IgD-negative memory B cell (primary cell): ENCODE results near the gene STIM2. TPM values are rescaled to one million over a fixed set of nuclear protein-coding genes. Genes with fewer than 3 reads are reported as not detected.
"Not testable (repeated sequence)": the region's sequence is repeated elsewhere in the genome, so short reads cannot be mapped to it uniquely, and the experiment has no call there.

Experiments
- H3K27ac Mint-ChIP-seq, 3 donors: one replicate each; pipeline ENCODE4 v1.8.0; 2020 to 2022; ENCODE audit warnings: mild to moderate bottlenecking in 3 of 3, mixed read lengths in 3 of 3, moderate library complexity in 1 of 3
- H3K27me3 Mint-ChIP-seq: one replicate; pipeline ENCODE4 v1.8.0; 2021; ENCODE audit warnings: mixed read lengths
- H3K36me3 Mint-ChIP-seq: one replicate; pipeline ENCODE4 v1.8.0; 2020; ENCODE audit warnings: mild to moderate bottlenecking, mixed read lengths
- H3K4me1 Mint-ChIP-seq, 3 donors: one replicate each; pipeline ENCODE4 v1.8.0; 2020 to 2022; ENCODE audit warnings: mixed read lengths in 3 of 3, mild to moderate bottlenecking in 1 of 3
- H3K4me3 Mint-ChIP-seq, 4 donors: one replicate each; pipeline ENCODE4 v1.8.0; 2020 to 2022; ENCODE audit warnings: mild to moderate bottlenecking in 4 of 4, mixed read lengths in 4 of 4, moderate library complexity in 3 of 4
- H3K9me3 Mint-ChIP-seq, 3 donors: one replicate each; pipeline ENCODE4 v1.8.0; 2020 to 2021; ENCODE audit warnings: mixed read lengths in 3 of 3, mild to moderate bottlenecking in 1 of 3
- polyA plus RNA-seq: library from polyadenylated mRNA; unstranded; fragments of 300-500 nt; fragmentation: Illumina TruSeq; gene quantifications from one replicate; pipeline ENCODE4 v1.2.3, GENCODE V29; 2021

Gene STIM2
- polyA plus RNA-seq, result 22.4 TPM

DNA sequence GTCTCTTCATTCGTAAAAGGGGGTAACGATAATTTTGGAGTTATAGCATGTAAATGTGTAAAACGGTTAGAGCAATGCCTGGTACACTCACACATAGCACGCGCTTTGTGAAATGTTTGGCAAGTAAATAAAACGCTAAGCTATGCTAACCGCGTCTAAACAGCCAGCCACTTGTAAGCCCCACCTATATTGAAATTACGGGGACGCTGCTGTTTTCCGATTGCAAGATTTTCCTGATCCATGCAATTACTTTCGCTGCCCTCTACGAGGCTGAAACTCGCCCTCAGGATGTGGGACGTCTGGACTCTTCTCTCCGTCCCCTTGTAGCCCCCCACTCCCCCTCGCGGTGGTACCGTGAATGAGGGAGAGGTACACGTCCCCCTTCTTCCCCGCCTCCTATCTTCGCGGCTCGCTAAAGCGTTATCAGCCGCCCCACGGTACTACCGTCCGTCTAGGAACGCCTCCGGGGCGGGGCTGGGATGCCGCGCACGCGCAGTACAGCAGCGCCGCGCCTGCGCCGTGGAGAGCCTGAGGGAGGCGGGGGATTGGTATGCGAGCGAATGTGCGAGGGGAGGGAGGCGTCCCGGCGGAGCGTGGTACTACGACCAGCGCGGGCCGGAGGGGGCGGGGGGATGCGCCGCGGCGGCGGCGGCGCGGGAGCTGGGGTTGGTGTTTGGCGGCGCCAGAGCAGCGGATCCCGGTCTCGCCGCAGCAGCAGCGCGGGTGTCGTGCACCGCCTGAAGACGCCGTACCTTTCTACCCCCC is at the start of gene STIM2:
Gene STIM2 (plus strand): TSS at position 685 of the 765 bp plus-strand sequence.
- H3K36me3 Mint-ChIP-seq, result no peaks in the 10 kb centered on the region
- H3K27ac Mint-ChIP-seq, result peak within 1 kb of the TSS; percentile 94 to 99 (median 99)
- peak within 1 kb of the TSS; percentile 91 to 100 (median 96) for H3K4me3 Mint-ChIP-seq
- peaks cover 35 to 53% (median 49%) of the 10 kb centered on the region in 3 donors for H3K4me1 Mint-ChIP-seq
- H3K9me3 Mint-ChIP-seq, result peaks cover 0 to 2% (median 2%) of the 10 kb centered on the region in 3 donors
- H3K27me3 Mint-ChIP-seq, result no peaks in the 10 kb centered on the region

DNA sequence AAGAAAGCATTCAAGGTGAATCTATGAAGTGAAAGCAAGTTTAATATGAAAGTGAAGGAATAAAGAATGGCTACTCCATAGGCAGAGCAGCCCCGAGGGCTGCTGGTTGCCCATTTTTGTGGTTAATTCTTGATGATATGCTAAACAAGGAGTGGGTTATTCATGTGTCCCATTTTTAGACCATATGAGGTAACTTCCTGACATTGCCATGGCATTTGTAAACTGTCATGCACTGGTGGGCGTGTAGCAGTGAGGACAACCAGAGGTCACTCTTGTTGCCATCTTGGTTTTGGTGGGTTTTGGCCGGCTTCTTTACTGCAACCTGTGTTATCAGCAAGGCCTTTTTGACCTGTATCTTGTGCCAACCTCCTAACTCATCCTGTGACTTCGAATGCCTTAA is 49.1 kb upstream of the STIM2 start:
- H3K9me3 Mint-ChIP-seq, H3K27ac Mint-ChIP-seq, H3K36me3 Mint-ChIP-seq: not testable (repeated sequence)
- H3K4me1 Mint-ChIP-seq, result peaks cover 25 to 28% (median 28%) of the 10 kb centered on the region in 3 donors
- peaks cover 42% of the 10 kb centered on the region for H3K27me3 Mint-ChIP-seq
- H3K4me3 Mint-ChIP-seq, result peak overlapping the region in 1 of 4 donors; percentile 52

DNA sequence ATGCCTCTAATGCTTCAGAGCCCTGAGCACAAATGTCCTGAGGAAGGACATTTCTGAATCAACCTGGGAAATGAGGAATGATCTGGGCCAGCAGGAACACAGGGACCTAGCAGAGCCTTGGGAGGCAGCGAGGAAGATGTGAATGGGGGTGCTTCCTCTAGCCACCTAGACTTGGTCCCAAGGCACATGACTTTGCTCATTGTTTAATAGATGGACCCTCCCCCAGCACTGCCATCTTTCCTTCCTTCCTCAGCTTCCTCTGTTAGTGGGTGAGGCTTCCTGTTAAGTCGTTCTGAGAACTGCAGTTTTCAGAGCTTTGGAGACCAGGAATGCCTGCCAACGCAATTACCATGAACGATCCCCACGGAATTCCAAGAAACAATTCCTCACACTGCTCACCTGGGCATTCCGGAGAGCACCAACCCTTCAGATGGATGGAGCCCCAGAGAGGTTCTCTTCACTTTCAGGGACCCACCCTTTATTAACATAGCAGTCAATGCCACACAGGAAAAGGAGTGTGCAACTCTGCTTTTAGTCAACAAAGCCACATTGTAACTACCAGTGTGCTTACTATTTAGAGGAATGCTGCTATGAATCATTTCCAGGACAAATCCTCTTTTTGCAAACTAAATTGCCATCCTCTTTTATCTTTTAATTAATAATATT is 48.5 kb upstream of the STIM2 start:
- Mint-ChIP-seq H3K4me1 (peaks cover 21 to 25% (median 24%) of the 10 kb centered on the region in 3 donors), H3K27me3 (peaks cover 46% of the 10 kb centered on the region), H3K36me3 (no peaks in the 10 kb centered on the region), H3K9me3 (peaks cover 0 to 7% (median 0%) of the 10 kb centered on the region in 3 donors), H3K4me3 (peak overlapping the region in 2 of 4 donors; percentile 30 to 49), H3K27ac (peak overlapping the region in 1 of 3 donors; percentile 25)

DNA sequence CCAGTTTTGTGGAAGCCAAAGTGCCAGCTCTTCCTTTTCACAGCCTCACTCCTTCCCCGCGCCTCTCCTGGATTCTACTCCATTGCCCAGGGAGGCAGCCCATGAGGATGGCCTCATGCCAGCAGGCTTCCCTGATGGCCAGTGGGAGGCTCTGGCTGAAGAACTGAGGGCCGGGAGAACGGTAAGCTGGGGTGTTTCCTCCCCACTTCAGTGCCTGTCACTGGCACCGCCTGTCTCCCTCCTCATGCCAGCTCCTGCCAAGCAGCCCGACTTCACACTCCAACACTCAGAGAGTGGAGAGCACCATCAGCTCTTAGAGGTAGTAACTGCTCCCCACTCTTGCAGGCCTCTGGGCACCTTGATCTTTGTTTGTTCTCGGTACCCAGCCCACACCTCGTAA is 46.9 kb upstream of the STIM2 start:
- Mint-ChIP-seq H3K36me3 (no peaks in the 10 kb centered on the region), H3K4me3 (no peak overlapping the region), H3K9me3 (peaks cover 0 to 7% (median 0%) of the 10 kb centered on the region in 3 donors), H3K27ac (no peak overlapping the region), H3K4me1 (peaks cover 12 to 14% (median 14%) of the 10 kb centered on the region in 3 donors), H3K27me3 (peaks cover 56% of the 10 kb centered on the region)

DNA sequence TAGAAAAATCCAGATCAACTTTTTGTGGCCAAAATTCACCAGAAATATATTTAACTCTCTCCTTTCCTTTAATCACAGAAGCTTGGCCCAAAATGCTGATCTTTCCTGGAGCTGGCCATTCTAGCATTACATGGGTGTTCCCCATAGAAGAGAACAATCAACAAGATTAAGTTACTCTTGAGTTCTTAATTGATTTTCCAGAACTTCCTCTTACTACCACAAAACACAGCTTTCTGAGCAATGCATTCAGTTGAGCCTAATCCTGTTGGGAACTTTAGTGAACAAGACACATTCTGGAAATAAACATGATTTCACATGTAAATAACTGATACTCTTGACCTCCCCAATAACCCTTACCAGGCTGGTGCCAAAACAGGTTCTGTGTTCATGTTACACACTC is 45.4 kb upstream of the STIM2 start:
- peaks cover 64% of the 10 kb centered on the region for H3K27me3 Mint-ChIP-seq
- peaks cover 12 to 16% (median 15%) of the 10 kb centered on the region in 3 donors for H3K4me1 Mint-ChIP-seq
- no peak overlapping the region for H3K4me3 Mint-ChIP-seq
- H3K9me3 Mint-ChIP-seq, result peaks cover 2 to 10% (median 6%) of the 10 kb centered on the region in 3 donors
- no peak overlapping the region for H3K27ac Mint-ChIP-seq
- no peaks in the 10 kb centered on the region for H3K36me3 Mint-ChIP-seq

DNA sequence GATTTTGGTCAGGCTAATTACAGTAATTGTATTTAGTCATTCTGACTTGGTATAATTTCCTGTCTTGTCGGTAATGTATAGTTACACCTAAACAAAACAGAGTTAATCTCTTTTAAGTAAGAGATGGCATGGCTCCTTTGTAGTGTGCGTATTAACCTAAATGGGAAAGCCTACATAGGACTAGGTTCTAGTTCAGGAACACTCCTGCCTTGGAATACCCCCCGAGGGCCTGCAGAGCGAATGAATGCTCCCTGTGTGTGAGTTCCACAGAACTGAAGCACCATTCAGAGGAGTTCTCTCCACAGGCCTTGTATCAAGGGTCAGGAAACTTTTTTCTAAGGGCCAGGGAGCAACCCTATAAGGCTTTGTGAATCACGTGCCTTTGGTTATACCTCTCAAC is 44.9 kb upstream of the STIM2 start:
- H3K4me3 Mint-ChIP-seq, result no peak overlapping the region
- peaks cover 8 to 16% (median 10%) of the 10 kb centered on the region in 3 donors for H3K4me1 Mint-ChIP-seq
- peaks cover 2 to 8% (median 7%) of the 10 kb centered on the region in 3 donors for H3K9me3 Mint-ChIP-seq
- H3K27me3 Mint-ChIP-seq, result peaks cover 60% of the 10 kb centered on the region
- no peaks in the 10 kb centered on the region for H3K36me3 Mint-ChIP-seq
- no peak overlapping the region for H3K27ac Mint-ChIP-seq

DNA sequence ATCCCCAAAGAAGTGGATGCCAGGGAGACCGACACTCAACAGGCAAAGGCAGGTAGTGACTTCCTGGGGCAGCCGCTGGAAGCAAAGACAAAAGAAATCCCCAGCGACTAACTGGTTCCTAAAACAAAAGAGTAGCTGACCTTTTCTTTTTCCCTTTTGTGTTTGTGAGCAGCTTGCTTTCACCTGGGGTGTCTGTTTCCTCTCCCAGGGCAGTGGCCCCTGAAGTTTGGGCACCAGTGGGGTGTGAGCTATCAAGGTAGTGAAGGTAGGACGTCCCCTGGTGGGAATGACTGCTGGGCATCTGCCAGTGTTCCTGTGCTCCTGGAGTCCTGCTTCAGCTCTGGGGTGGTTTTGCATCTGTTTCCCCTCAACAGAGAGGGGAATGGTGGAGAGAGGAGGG is 41.6 kb upstream of the STIM2 start:
- Mint-ChIP-seq H3K27me3 (peaks cover 67% of the 10 kb centered on the region), H3K27ac (no peak overlapping the region), H3K36me3 (no peaks in the 10 kb centered on the region), H3K9me3 (peaks cover 6 to 14% (median 7%) of the 10 kb centered on the region in 3 donors), H3K4me1 (peaks cover 18 to 23% (median 19%) of the 10 kb centered on the region in 3 donors), H3K4me3 (peak overlapping the region in 1 of 4 donors; percentile 3)

DNA sequence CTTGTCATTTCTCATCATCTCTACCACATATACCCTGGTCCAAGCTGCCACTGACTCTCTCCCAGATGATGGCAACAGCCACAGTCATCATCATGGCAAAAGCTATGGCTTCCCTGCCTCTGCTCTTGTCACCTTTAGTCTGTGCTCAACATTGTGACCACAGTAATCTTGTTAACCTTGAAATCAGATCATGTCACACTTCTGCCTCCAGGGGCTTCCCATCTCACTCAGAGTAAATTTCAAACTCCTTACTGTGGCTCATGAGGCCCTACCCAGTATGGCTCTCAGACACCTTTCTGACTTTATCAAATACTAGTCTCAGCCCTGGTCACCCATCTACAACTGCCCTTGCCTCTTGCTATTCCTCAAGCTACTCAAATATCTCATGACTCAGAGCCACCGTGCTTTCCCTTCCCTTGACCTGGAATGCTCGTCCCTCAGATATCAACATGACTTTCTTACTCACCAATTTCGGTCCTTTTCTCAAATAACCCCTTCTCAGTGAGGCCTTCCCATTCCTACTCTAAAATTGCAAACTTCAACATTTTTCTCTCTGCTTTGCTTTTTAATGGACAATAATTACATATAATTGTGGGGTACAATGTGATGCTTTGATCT is 41.1 kb upstream of the STIM2 start:
- H3K9me3 Mint-ChIP-seq, result peaks cover 6 to 14% (median 7%) of the 10 kb centered on the region in 3 donors
- H3K4me1 Mint-ChIP-seq, result peaks cover 18 to 23% (median 20%) of the 10 kb centered on the region in 3 donors
- H3K27ac Mint-ChIP-seq, result peak overlapping the region in 1 of 3 donors; percentile 42
- H3K4me3 Mint-ChIP-seq, result no peak overlapping the region
- peaks cover 68% of the 10 kb centered on the region for H3K27me3 Mint-ChIP-seq
- H3K36me3 Mint-ChIP-seq, result no peaks in the 10 kb centered on the region

DNA sequence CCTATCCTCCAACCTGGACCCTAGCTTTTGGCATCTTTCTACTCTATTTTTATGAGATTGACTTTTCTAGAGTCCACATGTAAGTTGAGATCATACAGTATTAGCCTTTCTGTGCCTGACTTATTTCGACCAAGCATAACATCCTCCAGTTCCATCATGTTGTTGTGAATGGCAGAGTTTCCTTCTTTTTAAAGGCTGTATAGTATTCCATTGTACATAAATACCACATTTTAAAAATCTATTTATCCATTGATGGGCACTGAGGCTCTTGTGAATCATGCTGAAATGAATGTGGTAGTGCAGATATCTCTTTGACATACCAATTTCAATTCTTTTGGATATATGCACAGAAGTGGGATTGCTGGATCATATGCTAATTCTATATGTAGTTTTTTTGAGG is 40.3 kb upstream of the STIM2 start:
- H3K27ac Mint-ChIP-seq, result no peak overlapping the region
- H3K27me3 Mint-ChIP-seq, result peaks cover 64% of the 10 kb centered on the region
- peaks cover 6 to 14% (median 7%) of the 10 kb centered on the region in 3 donors for H3K9me3 Mint-ChIP-seq
- H3K36me3 Mint-ChIP-seq, result no peaks in the 10 kb centered on the region
- H3K4me3 Mint-ChIP-seq, result no peak overlapping the region
- H3K4me1 Mint-ChIP-seq, result peaks cover 14 to 22% (median 20%) of the 10 kb centered on the region in 3 donors

DNA sequence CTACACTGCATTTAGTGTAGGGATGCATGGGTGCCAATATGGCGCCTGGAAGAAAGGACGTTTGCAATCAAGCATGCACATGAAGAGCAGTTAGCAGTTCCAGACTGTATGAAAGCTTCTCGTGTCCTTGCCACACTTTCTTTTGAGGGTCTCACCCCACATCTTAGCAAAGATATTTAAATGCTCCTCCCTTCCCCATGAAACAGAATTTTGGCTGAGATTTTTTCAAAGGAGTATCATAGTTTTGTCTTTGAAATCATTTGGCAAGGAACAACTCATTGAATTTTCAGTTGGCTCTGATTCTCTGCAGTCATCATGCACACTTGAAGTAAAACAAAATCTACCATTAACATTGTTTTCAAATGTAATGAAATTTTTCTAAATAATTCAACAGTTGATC is 39.6 kb upstream of the STIM2 start:
- peaks cover 6 to 14% (median 7%) of the 10 kb centered on the region in 3 donors for H3K9me3 Mint-ChIP-seq
- H3K4me3 Mint-ChIP-seq, result no peak overlapping the region
- peaks cover 61% of the 10 kb centered on the region for H3K27me3 Mint-ChIP-seq
- H3K4me1 Mint-ChIP-seq, result peaks cover 14 to 22% (median 20%) of the 10 kb centered on the region in 3 donors
- no peak overlapping the region for H3K27ac Mint-ChIP-seq
- H3K36me3 Mint-ChIP-seq, result no peaks in the 10 kb centered on the region

DNA sequence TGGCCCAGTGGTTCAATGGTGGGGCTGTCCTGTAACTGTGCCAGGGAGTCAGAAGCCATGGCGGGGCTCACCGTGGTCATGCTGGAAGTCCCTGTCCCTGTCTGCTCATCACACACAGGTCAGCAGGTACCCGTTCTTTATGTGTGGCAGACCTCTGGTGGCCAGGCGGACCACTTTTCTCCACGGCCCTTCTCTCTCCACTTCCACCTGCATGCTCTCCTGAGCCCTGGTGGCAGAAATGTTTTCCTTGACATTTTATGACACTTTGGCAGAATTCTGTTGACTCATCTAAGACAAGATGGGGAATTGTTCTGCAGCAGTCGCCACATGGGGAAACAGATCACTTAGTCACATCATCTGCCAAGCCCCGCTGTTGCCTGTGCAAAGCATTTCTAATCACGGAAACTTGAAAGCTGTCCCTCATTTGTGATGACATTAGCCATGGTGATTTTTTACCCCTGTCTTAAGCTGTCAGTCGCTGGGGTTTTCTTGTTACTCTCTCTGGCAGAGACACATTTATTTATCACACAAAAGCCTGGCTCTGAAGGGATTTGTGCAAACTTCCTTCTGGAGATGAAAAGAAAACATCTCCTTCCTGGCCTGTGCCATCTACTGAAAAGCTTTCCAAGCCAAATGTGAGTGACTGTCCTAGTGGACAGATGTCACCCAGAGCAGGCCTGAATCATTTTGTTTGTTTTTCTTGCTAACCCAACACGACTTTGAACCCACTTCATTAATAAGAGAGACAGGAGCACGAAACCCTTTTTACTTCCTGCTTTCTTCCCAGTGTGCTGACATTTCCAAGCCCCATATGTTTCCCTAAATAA is 38.8 kb upstream of the STIM2 start:
- Mint-ChIP-seq H3K9me3 (peaks cover 6 to 14% (median 7%) of the 10 kb centered on the region in 3 donors), H3K4me3 (peak overlapping the region in 2 of 4 donors; percentile 79), H3K36me3 (no peaks in the 10 kb centered on the region), H3K27ac (peak overlapping the region in 1 of 3 donors; percentile 70), H3K4me1 (peaks cover 22 to 30% (median 27%) of the 10 kb centered on the region in 3 donors), H3K27me3 (peaks cover 62% of the 10 kb centered on the region)

DNA sequence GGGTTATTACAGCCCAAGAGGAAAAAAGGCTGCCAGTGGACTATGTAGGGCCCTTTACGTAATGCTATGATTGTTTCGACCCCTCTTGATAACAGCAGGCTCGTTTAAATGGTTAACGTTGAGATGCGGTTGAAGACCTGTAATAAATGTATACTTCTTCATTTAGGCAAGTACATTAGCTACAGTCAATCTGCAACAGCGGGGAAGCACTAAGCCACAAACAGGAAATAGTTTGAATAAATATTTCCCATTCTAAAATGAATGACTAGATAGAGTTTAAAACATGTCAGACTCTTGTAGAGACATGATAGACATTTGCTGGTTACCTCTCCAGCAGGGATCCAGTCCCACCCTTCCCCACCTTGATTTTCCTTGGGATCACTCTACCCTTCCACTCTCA is 38.1 kb upstream of the STIM2 start:
- Mint-ChIP-seq H3K4me1 (peaks cover 27 to 35% (median 32%) of the 10 kb centered on the region in 3 donors), H3K36me3 (no peaks in the 10 kb centered on the region), H3K4me3 (peak overlapping the region in 3 of 4 donors; percentile 49 to 79 (median 79)), H3K27me3 (peaks cover 56% of the 10 kb centered on the region), H3K27ac (peak overlapping the region; percentile 24 to 80 (median 70)), H3K9me3 (peaks cover 6 to 14% (median 7%) of the 10 kb centered on the region in 3 donors)

DNA sequence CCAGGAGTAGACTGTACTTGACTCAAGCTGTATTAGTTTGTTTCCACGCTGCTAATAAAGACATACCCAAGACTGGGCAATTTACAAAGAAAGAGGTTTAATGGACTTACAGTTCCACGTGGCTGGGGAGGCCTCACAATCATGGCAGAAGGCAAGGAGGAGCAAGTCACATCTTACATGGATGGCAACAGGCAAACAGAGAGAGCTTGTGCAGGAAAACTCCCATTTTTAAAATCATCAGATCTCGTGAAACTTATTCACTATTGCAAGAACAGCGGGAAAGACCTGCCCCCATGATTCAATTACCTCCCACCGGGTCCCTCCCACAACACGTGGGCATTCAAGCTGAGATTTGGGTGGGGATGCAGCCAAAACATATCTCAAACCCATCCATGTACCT is 37.7 kb upstream of the STIM2 start:
- Mint-ChIP-seq H3K4me3 (peak overlapping the region in 3 of 4 donors; percentile 49 to 79 (median 79)), H3K27me3 (peaks cover 55% of the 10 kb centered on the region), H3K4me1 (peaks cover 27 to 35% (median 32%) of the 10 kb centered on the region in 3 donors), H3K27ac (peak overlapping the region; percentile 24 to 80 (median 70)), H3K9me3 (peaks cover 6 to 14% (median 7%) of the 10 kb centered on the region in 3 donors)
- H3K36me3 Mint-ChIP-seq, result not testable (repeated sequence)

DNA sequence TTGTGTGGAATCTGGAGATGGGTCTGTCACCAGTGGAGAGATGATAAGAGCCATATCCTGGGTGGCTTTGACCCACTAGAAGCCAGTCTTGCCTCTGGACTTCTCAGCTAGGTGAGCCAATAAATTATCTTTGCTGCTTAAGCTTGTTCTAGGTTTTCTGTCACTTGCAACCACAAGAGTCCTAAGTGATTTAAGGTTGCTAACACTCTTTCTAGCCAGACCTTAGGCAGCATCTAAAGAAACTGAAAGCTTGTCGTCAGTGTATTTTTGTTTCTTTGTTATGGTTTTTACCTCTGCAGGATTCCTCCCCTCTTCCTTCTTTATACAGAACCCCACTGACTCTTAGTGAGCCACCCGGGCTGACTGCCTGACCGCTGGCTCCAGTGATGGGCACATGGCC is 37.1 kb upstream of the STIM2 start:
- H3K4me1 Mint-ChIP-seq, result peaks cover 32 to 33% (median 33%) of the 10 kb centered on the region in 3 donors

More for the DNA sequence above, 37.1 kb upstream of the STIM2 start:
- Mint-ChIP-seq H3K27me3 (peaks cover 50% of the 10 kb centered on the region), H3K9me3 (peaks cover 6 to 14% (median 7%) of the 10 kb centered on the region in 3 donors), H3K36me3 (no peaks in the 10 kb centered on the region), H3K27ac (peak overlapping the region in 2 of 3 donors; percentile 70 to 73), H3K4me3 (peak overlapping the region in 1 of 4 donors; percentile 71)
